Breast epithelium (tissue), 4 donors: ENCODE data around the gene FRMD4A. TPM values are rescaled to one million over a fixed set of nuclear protein-coding genes. Genes with fewer than 3 reads are reported as not detected.

Experiments
- DNase-seq, 2 donors: peaks; one replicate each; pipeline ENCODE4 v3.0.0-alpha.2; 2019; ENCODE audit warnings: low spot score in 2 of 2
- H3K27ac ChIP-seq, 2 donors: fragments of 200-600 bp; sonication (generic) in 1 of 2; one replicate each; pipeline ENCODE4 v1.5.1; 2016 to 2019; ENCODE audit warnings: mild to moderate bottlenecking in 1 of 2
- H3K27me3 ChIP-seq, 2 donors: fragments of 200-600 bp; sonication (generic) in 1 of 2; one replicate each; pipeline versions ENCODE4 v1.5.1 to v1.6.0; 2017 to 2019; ENCODE audit warnings: control low read depth in 1 of 2, mild to moderate bottlenecking in 1 of 2
- H3K36me3 ChIP-seq: fragments of 200-600 bp; one replicate; pipeline ENCODE4 v1.5.1; 2019
- H3K4me1 ChIP-seq, 2 donors: fragments of 200-600 bp; sonication (generic); one replicate each; pipeline ENCODE4 v1.5.1; 2016 to 2019; ENCODE audit warnings: control low read depth in 1 of 2
- H3K4me3 ChIP-seq, 3 donors: fragments of 200-600 bp; sonication (generic); 1 replicate in 2 of 3; 2 replicates in 1 of 3; pipeline ENCODE4 v1.5.1; 2016 to 2019; ENCODE audit warnings: mild to moderate bottlenecking in 3 of 3, moderate library complexity in 2 of 3
- H3K9me3 ChIP-seq, 2 donors: fragments of 200-600 bp; sonication (generic) in 1 of 2; one replicate each; pipeline ENCODE4 v1.5.1; 2016 to 2019; ENCODE audit warnings: control low read depth in 1 of 2
- POLR2A ChIP-seq: fragments of 450-650 bp; IDR thresholded peaks from one replicate; pipeline ENCODE4 v1.6.1; 2016; ENCODE audit warnings: antibody characterized with exemption, mild to moderate bottlenecking, moderate library complexity
- POLR2AphosphoS5 ChIP-seq, 3 donors: sonication (generic); formaldehyde crosslinking; IDR thresholded peaks; one replicate each; pipeline ENCODE4 v1.6.1; 2017; ENCODE audit warnings: antibody characterized with exemption in 3 of 3
- intact Hi-C: fragments of 100-400 bp; cut with DNase I; formaldehyde crosslinking; loops from one replicate; pipeline ENCODE4 v1.15.1; 2023; ENCODE audit warnings: low total_unique reads
- total RNA-seq, 3 donors: library from RNA; depleted of rRNA; stranded (reverse); fragments of >200 nt; gene quantifications; one replicate each; pipeline ENCODE4 v1.1.0, GENCODE V29; 2016
- TF ChIP-seq, protein P1 (sequence below), 3 donors: fragments of 450-650 bp; IDR thresholded peaks; one replicate each; pipeline ENCODE4 v1.5.1; 2016 to 2017; ENCODE audit warnings: antibody characterized with exemption in 3 of 3, mild to moderate bottlenecking in 3 of 3, moderate library complexity in 3 of 3

Gene FRMD4A
- total RNA-seq, 3 donors from 2014 or later, result 27.5 to 107 (median 34.4) TPM

DNA sequence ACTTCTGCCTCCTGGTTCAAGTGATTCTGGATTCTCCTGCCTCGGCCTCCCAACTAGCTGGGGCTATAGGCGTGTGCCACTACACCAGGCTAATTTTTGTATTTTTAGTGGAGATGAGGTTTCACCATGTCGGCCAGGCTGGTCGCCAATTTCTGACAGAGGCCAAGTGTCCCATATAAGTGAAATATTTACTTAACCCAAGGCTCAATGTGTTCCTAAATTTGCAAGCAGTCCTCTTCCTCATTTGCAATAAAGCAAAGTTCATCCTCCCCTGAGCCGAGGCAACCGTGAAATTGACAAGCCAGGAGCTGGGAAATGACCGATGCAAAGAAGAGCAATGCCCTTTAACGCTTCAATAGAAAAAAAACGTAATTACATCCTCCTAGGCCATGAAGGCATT lies 347.7 kb downstream of the FRMD4A start:
- DNase-seq, result no peak

DNA sequence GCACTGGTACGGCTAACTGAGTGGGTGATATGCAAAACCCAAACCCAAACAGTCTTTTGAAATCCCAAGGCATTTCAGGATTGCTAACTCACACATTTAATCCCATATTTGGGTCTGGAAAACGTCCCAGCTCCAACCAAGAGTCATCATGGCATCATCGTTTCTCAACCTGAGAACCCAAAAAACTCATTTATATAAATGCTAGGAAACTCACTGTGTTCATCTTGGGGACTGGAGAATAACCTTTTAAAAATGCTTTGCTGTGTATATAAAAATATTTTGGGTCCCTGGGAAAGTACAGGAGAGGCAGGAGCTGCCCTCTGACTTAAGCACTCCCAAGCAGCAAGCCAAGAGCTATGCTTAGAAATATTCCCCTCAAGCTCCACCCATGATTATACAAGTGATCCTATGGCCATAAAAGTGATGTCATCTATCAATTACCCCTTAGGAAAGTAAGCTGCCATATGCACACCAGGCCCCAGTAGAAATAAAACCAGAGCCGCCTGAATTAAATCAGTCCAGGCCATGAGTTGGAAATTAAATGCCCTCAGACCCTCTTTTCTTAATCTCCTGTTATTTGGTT lies 352.1 kb downstream of the FRMD4A start:
- Histone ChIP-seq H3K36me3 (no peaks in the 10 kb centered on the region), H3K4me1 (no peaks in the 10 kb centered on the region), H3K27me3 (no peaks in the 10 kb centered on the region), H3K9me3 (no peaks in the 10 kb centered on the region), H3K4me3 (no peak overlapping the region), H3K27ac (no peak overlapping the region)
- TF ChIP-seq POLR2AphosphoS5 (IDR thresholded peaks at IDR 0.05) (no peak), POLR2A (no peak)
- TF ChIP-seq, protein P1, sequence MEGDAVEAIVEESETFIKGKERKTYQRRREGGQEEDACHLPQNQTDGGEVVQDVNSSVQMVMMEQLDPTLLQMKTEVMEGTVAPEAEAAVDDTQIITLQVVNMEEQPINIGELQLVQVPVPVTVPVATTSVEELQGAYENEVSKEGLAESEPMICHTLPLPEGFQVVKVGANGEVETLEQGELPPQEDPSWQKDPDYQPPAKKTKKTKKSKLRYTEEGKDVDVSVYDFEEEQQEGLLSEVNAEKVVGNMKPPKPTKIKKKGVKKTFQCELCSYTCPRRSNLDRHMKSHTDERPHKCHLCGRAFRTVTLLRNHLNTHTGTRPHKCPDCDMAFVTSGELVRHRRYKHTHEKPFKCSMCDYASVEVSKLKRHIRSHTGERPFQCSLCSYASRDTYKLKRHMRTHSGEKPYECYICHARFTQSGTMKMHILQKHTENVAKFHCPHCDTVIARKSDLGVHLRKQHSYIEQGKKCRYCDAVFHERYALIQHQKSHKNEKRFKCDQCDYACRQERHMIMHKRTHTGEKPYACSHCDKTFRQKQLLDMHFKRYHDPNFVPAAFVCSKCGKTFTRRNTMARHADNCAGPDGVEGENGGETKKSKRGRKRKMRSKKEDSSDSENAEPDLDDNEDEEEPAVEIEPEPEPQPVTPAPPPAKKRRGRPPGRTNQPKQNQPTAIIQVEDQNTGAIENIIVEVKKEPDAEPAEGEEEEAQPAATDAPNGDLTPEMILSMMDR (IDR thresholded peaks at IDR 0.05), result no peak
- intact Hi-C loops, result no loop called here
- no peak for DNase-seq

More for the DNA sequence above, 347.7 kb downstream of the FRMD4A start:
- intact Hi-C loops, result no loop called here
- H3K4me3 ChIP-seq, result no peak overlapping the region
- no peaks in the 10 kb centered on the region for H3K36me3 ChIP-seq
- no peaks in the 10 kb centered on the region for H3K27me3 ChIP-seq
- H3K27ac ChIP-seq, result no peak overlapping the region
- H3K9me3 ChIP-seq, result no peaks in the 10 kb centered on the region
- TF ChIP-seq, protein P1 (IDR thresholded peaks at IDR 0.05), result no peak
- TF ChIP-seq POLR2A (no peak), POLR2AphosphoS5 (IDR thresholded peaks at IDR 0.05) (no peak)
- no peaks in the 10 kb centered on the region for H3K4me1 ChIP-seq

DNA sequence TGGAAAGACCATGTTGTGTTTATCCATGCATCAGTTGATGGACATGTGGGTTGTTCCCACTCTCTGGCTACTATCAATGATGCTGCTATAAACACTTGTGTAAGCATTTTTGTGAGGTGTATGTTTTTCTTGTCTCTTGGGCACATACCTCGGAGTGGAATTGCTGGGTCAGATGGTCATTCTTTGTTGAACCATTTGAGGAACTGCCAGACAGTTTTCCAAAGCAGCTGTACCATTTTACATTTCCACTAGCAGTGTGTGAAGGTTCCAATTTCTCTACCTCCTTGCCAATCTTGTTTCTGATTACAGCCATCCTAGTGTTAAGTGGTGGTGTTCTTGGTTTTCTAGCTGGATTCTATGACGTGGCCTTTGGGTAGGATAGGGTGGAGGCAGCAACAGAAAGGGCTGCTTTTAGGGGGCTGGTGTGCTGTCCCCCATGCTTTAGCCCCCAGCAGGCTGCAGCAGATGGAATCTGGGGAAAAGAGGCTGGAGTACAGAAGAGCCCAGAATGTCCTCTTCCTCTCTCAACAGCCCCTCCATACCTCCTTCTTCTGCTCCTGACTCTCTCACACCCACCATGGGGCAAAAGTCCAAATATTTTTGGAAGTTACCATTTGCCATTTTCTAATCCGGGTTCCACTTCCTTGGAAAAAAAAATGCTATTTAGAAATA lies 352.7 kb downstream of the FRMD4A start:
- Histone ChIP-seq H3K36me3 (no peaks in the 10 kb centered on the region), H3K27ac (no peak overlapping the region), H3K9me3 (no peaks in the 10 kb centered on the region), H3K27me3 (no peaks in the 10 kb centered on the region), H3K4me3 (no peak overlapping the region), H3K4me1 (no peaks in the 10 kb centered on the region)
- TF ChIP-seq, protein P1 (IDR thresholded peaks at IDR 0.05), result no peak
- TF ChIP-seq POLR2A (no peak), POLR2AphosphoS5 (IDR thresholded peaks at IDR 0.05) (no peak)
- intact Hi-C loops, result no loop called here
- no peak for DNase-seq

DNA sequence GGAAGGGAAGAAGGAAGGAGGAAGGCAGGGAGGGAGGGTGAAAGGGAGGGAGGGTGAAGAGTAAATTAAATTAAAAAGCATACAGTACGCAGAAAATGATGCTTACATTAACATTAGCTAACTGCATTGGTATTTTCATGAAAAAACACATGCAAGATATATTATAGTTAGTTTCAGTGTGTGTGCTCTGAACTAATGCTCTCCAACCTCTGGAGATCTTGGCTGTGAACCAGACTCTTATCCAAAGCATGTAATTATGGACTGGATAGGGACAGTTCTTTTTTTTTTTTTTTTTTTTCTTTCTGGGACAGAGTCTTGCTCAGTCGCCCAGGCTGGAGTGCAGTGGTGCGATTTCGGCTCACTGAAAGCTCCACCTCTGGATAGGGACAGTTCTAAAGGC lies 357.0 kb downstream of the FRMD4A start:
- H3K4me1 ChIP-seq, result no peaks in the 10 kb centered on the region
- H3K27ac ChIP-seq, result no peak overlapping the region
- no peak overlapping the region for H3K4me3 ChIP-seq
- no peaks in the 10 kb centered on the region for H3K9me3 ChIP-seq
- no peaks in the 10 kb centered on the region for H3K36me3 ChIP-seq
- TF ChIP-seq, protein P1 (IDR thresholded peaks at IDR 0.05), result no peak
- TF ChIP-seq POLR2AphosphoS5 (IDR thresholded peaks at IDR 0.05) (no peak), POLR2A (no peak)
- DNase-seq, result no peak
- H3K27me3 ChIP-seq, result no peaks in the 10 kb centered on the region
- intact Hi-C loops, result no loop called here

DNA sequence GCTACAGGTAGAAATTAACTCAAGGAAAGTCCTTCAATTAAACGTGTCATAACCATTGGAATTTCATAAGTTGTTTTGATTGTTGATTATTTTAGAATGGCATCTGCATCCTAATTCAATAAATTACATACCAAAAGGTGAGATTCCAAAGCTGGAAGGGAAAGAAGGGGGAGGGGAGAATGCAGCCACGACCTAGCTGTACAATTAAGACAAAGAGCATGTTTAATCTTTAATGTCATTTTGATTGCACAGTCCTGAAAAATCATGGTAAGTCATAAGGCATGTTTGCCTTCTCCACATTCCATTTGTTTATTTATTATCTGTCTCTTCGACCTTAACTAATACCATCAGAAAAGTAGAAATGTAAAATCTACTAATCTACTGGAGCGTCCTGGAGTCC lies 358.1 kb downstream of the FRMD4A start:
- intact Hi-C loops, result no loop called here
- DNase-seq, result no peak

More for the DNA sequence above, 358.1 kb downstream of the FRMD4A start:
- TF ChIP-seq POLR2A (no peak), POLR2AphosphoS5 (IDR thresholded peaks at IDR 0.05) (no peak)
- TF ChIP-seq, protein P1 (IDR thresholded peaks at IDR 0.05), result no peak
- no peaks in the 10 kb centered on the region for H3K9me3 ChIP-seq
- no peak overlapping the region for H3K27ac ChIP-seq
- no peak overlapping the region for H3K4me3 ChIP-seq
- no peaks in the 10 kb centered on the region for H3K27me3 ChIP-seq
- no peaks in the 10 kb centered on the region for H3K4me1 ChIP-seq
- H3K36me3 ChIP-seq, result no peaks in the 10 kb centered on the region
